ENCODE results near the gene MATN4.

DNA sequence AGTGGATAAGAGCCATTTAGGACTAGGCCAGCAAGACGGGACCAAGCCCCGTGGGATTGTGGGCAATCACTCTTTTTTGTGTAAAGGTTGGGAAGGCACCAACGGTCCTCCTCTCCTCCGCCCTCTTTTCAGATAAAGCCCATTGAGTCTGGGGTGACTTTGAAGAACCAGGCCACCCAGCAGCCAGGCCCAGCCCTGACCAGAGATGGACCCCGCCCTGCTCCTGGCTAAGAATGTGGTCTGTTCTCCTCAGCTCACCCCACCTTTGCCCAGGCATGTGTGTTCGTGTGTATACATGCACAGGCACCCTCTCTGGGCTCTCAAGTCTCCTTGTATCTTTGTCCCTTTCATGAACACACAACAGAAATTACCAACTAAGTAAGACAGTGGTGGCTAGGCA lies 31.0 kb upstream of the MATN4 start:
- TF ChIP-seq, protein P1, sequence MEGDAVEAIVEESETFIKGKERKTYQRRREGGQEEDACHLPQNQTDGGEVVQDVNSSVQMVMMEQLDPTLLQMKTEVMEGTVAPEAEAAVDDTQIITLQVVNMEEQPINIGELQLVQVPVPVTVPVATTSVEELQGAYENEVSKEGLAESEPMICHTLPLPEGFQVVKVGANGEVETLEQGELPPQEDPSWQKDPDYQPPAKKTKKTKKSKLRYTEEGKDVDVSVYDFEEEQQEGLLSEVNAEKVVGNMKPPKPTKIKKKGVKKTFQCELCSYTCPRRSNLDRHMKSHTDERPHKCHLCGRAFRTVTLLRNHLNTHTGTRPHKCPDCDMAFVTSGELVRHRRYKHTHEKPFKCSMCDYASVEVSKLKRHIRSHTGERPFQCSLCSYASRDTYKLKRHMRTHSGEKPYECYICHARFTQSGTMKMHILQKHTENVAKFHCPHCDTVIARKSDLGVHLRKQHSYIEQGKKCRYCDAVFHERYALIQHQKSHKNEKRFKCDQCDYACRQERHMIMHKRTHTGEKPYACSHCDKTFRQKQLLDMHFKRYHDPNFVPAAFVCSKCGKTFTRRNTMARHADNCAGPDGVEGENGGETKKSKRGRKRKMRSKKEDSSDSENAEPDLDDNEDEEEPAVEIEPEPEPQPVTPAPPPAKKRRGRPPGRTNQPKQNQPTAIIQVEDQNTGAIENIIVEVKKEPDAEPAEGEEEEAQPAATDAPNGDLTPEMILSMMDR (conservative IDR thresholded peaks at IDR 0.05), result no peak
- no peak for TF ChIP-seq EZH2 (IDR thresholded peaks at IDR 0.05; ENCODE audit: low read depth)
